Measurements from ENCODE around the gene TLR6. TPM values are rescaled to one million over a fixed set of nuclear protein-coding genes. Genes with fewer than 3 reads are reported as not detected.

The TLR6 gene
- total RNA-seq, 2 experiments from 2014 or later, result 1.5 to 1.8 TPM

DNA sequence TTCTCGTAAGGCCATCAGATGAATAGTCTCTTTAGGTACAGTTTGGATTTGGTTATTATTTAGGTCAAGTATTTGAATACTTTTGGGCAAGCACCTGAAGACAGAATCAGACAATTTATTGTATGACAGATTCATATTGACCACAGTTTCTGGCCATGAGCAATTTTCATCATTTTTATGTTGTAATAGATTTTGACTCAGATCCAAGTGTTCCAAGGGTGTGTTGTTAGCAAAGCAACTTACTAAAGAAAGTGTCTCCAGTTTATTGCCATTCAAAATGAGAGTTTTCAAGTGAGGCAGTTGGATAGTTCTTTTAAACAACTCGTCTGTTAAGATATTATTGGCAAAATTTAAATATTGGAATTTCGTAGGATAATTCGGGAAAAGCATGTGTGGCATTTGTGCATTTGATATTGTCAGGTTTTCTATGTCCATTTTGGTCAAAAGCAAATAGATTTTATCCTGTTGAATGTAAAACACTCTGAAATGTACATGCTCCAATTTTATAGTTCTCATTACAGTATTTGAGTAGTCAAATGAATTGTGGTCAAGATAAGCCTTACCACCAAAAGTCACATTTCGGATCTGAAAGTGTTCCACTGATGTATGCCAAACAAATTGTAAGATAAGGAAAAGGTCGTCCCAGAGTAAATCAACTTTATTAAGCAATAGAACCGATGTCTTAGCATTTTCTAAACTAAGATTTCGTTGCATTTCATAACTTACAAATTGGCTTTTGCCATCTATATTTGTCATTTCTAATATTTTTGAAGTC lies 82.2 kb downstream of the TLR6 start:
- ATAC-seq (no peak), DNase-seq (no peak)
- CTCF ChIA-PET, result interaction anchor here (0.6 to 2.7 kb wide), 4 partner anchors 8 to 82 kb away, joined by 3 to 19 read pairs (median 10); partner anchors contain the start of gene TLR10
- Mint-ChIP-seq H3K27ac (no peak overlapping the region), H3K36me3 (ENCODE audit: low read depth) (no peaks in the 10 kb centered on the region), H3K4me3 (no peak overlapping the region), H3K9me3 (ENCODE audit: low read depth) (peaks cover 1% of the 10 kb centered on the region), H3K27me3 (peaks cover 2% of the 10 kb centered on the region), H3K4me1 (no peaks in the 10 kb centered on the region)
- POLR2A ChIA-PET, result no interaction called here
- intact Hi-C loops (cut with DNase I, micrococcal nuclease), result no loop called here

Small RNA genes within 50 kb of the gene (microRNA-seq; reads per million reads assigned to microRNA genes)
- 2.1 reads per million for gene MIR574 (ENCODE audit: borderline replicate concordance)

Other genes with a start within 250 kb of the TLR6 start
- 1 to 10 TPM; 6.1 to 6.2 TPM for gene KLF3, start 192.6 kb downstream of the TLR6 start, total RNA-seq
- gene TLR10, start 73.8 kb downstream of the TLR6 start, total RNA-seq, result not detected
- 1 to 10 TPM; 1.5 to 1.7 TPM for gene TLR1, start 52.0 kb downstream of the TLR6 start, total RNA-seq
- under 1 TPM; 0.26 to 0.32 TPM for gene FAM114A1, start 11.0 kb upstream of the TLR6 start, total RNA-seq
- 10 to 100 TPM; 14.3 to 15.4 TPM for gene TMEM156, start 175.6 kb upstream of the TLR6 start, total RNA-seq
- gene KLHL5, start 205.4 kb upstream of the TLR6 start, total RNA-seq, result 10 to 100 TPM; 11.6 to 14.3 TPM

Measured in activated CD4-positive, alpha-beta T cell treated with anti-CD3 and anti-CD28 coated beads for 36 hours (primary cell).